GM10266 (cell line): Measurements from ENCODE around the gene SIK3.

Source experiments
- DNase-seq: peaks from one replicate; pipeline ENCODE4 v3.0.0; 2012; ENCODE audit errors: extremely low spot score
- TF ChIP-seq, protein P1 (sequence below): IDR thresholded peaks from 2 replicates; pipeline ENCODE4 v1.5.1; 2012; ENCODE audit warnings: mild to moderate bottlenecking, low read depth; ENCODE audit not compliant: control insufficient read depth, insufficient read depth; ENCODE audit errors: missing control alignments

Gene SIK3

DNA sequence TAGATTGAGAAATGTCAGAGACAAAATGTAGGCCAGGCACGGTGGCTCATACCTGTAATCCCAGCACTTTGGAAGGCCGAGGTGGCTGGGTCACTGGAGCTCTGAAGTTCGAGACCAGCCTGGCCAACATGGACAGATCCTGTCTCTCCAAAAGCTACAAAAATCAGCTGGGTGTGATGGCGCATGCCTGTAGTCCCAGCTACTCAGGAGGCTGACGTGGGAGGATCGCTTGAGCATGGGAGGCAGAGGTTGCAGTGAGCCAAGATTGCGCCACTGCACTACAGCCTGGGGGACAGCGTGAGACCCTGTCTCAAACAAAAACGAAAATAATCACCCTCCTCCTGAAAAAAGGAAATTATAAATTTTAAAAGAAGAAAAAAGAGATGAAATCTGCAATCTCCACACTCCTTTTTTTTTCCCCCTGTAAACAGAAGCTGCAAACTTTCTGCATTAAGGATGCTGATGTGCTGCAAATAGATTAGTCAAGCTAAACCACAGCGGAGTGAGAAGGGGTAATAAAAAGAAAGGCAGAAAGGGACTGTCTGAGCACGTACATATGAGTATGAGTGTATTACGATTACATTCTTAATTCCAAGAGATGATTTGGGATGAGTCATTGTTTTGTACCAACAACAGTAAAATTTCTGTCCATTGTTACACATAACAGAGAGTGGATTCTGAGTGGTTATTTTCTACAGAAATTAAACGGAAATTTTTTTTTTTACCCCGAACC lies 87.3 kb downstream of the SIK3 start:
- no peak for DNase-seq
- TF ChIP-seq, protein P1, sequence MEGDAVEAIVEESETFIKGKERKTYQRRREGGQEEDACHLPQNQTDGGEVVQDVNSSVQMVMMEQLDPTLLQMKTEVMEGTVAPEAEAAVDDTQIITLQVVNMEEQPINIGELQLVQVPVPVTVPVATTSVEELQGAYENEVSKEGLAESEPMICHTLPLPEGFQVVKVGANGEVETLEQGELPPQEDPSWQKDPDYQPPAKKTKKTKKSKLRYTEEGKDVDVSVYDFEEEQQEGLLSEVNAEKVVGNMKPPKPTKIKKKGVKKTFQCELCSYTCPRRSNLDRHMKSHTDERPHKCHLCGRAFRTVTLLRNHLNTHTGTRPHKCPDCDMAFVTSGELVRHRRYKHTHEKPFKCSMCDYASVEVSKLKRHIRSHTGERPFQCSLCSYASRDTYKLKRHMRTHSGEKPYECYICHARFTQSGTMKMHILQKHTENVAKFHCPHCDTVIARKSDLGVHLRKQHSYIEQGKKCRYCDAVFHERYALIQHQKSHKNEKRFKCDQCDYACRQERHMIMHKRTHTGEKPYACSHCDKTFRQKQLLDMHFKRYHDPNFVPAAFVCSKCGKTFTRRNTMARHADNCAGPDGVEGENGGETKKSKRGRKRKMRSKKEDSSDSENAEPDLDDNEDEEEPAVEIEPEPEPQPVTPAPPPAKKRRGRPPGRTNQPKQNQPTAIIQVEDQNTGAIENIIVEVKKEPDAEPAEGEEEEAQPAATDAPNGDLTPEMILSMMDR = no peak

DNA sequence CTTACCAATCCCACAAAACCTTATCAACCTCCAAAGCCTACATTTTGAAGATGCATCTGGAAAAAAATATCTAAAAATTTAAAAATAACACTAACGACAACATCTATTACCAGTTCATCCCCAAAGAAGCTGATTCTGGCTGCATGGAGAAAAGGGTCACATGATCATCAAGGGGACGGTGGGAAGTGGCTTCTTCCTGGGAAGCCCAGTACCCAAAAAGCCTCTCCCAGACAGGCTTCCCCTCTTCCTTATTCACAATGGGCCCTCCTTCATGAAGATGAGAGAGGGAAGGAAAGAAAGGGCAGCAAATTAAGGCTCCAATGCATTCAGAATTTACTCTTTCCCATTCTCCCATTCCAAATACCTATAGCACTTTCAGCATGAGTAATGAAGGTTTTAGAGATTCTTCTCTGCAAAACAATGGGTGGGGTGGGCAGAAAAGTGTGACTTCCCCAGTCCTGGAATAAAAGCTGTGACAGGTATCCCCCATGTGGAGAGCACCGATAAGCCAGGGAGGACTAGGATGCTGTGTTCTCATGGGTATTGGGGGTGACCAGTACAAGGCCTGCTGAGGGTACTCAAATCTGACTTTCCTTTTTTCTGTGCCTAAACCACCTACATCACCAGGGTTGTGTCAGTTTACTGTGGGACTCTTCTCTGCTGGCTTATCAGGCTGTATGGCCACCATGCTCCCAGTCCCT lies 88.2 kb downstream of the SIK3 start:
- TF ChIP-seq, protein P1 = no peak

DNA sequence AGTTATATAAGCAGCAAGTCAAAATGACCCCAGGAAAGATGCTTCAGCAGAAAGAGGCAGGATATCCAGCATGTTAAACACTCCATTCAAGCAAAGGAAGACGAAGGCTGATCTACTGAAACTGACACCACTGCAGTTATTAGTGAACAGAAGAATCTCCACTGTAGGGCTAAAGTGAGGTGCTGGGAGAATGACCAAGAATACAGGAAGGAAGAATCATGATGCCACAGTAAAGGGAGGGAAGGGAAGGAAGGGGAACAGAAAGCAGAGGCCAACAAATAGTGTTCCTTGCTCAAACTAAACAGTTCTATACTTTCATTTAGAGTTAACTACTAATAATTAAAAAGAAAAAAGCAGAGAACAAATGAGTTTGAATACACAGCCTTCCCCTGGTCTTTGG lies 92.5 kb downstream of the SIK3 start:
- no peak for DNase-seq
- TF ChIP-seq, protein P1 = no peak

More for the DNA sequence above, 88.2 kb downstream of the SIK3 start:
- DNase-seq = no peak

DNA sequence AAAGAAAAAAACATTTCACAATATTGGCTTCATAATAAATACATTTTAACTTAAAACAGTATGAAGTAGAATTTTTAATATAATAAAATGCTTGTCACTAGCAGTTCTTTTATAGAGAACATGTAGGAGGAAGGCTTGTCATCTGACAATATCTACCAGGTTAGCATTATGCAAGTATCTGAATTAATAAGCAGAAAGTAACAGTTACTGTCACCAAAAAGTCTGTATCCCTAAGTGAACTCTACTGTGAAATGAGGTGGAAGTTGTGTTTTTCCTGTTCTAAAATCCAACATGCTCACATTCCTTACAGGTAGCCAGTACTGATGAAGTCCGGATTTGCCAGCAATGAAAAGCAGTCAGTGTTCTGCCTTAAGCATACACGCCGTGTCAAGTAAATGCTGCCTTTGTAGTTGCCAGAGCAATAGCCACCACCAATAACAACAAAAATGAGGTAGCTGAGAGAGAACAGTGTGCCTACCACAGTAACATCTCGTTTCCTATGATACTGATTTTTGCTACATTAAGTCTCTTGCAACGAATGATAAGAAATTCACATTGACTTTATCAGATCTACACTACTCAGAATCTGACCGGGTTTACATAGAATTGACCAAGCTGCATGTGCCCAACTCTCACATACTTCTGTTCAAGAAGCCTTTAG lies 95.5 kb downstream of the SIK3 start:
- TF ChIP-seq, protein P1 = no peak
- DNase-seq = no peak

DNA sequence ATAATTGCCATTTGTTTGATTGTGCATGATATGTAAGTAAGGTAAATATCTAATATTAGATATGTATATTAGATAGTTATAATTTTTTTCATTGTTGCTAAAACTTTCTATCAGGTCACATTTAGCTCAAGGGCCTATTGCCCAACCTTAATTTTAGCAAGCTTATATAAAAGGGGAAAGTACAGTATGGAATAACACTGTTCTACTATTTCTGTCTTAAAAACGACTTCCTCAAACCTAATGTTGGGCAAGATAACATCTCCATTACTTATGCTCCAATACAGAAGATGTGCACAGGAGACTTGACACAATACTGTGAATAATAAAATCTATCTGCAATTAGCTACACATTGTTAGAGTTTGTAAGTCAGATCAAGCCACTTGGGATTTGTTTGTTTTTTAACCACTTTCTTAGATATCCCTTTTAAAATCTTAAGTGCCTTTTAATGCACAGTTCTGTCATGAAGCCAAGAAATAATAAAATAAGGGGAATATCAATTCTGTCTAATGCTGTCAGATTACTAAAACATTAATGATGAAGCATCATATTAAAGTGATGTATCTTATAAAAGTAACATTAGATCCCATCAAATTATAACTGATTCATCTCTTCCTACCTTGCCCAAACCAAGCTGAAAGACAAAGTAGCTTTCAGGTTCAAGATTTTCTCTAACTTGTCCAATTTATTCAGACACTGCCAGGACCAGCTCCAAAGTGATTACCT lies 98.1 kb downstream of the SIK3 start:
- TF ChIP-seq, protein P1 = no peak
- no peak for DNase-seq

DNA sequence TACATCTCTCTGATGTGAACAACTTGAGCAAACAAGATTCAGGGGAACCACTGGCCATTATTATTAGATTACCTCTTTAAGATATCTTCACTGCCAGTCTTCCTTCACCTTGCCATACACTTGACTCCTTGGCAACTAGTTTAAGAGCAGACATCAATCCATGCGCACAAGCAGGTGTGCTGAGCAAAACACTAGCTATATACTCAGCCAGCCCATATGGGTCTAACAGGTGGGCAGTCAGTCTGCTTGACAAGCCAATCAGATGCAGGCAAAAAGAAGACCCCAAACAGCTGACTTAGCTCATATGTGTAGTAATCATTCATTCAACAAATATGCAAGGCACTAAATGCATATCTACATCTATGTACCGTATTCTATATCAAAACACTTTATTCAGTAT lies 101.2 kb downstream of the SIK3 start:
- TF ChIP-seq, protein P1 = no peak
- no peak for DNase-seq

DNA sequence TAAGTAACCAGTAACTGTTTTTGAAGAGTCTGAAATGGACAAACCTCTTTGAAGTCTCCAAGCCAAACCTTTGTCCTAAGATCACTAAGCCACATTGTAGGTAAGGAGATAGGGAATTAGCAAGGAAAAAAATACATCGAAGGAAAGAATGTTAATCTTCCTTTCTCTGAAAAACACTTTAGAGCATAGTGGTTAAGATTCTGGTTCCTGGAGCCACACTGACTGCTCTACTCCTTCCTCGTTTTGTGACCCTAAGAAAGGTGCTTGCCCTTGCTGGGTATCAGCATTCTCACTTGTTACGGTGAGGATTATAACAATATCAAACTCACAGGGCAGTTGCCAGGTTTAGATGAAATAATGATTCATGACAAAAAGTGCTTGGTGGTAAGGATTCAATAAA lies 104.0 kb downstream of the SIK3 start:
- no peak for DNase-seq
- TF ChIP-seq, protein P1 = no peak
